NCI-H345 treated with DMSO at 0.1 percent for 48 hours (cell line): ENCODE measurements around the gene SPPL3.
"Not testable (repeated sequence)": the region's sequence is repeated elsewhere in the genome, so short reads cannot be mapped to it uniquely, and the experiment has no call there.

Experiments used
- DNase-seq: peaks from one replicate; lab custom pipeline; 2025; ENCODE audit not compliant: unreplicated experiment; lab: John Stamatoyannopoulos, UW

The SPPL3 gene

DNA sequence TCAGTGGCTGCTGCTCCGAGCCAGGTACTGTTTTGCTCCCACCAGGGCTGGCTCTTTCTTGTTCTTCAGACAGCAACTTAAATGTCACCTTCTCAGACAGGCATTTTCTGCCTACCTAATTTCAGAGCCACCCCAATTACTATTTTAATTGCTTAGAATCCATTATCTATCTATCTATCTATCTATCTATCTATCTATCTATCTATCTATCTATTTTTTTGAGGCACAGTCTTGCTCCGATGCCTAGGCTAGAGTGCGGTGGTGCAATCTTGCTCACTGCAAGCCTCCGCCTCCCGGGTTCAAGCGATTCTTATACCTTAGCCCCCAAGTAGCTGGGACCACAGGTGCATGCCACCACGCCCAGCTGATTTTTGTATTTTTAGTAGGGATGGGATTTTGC is 58.5 kb downstream of the SPPL3 start:
- DNase-seq: no peak

DNA sequence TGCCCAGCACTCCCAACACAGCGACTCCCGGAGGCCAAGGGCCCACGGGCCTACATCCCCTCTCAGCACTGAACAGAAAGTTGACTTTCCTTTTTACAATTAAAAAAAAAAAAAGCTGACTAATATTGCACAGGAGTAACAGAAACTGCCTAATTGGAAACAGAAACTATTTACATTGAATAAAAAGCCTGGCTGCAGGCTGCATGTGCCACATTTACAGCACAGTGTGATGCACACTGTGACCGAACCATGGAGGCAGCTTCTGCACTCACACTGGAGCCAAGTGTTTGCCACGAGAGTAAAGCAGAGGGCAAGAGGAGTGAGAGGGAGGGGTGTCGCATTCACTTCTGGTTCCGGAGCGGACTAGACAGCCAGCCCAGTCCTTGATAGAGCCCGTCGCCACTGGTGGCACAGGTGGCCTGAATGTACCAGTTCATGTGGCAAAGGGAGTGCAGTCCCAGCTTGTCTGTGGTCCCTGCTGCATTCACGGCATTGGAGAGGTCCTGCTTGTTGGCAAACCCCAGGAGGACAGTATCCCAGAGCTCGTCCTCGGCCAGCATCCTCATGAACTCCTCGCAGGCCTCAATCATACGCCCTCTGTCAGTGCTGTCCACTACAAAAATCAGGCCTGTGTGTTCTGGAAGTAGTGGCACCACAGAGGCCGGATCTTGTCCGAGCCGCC is 59.2 kb downstream of the SPPL3 start:
- DNase-seq: no peak

DNA sequence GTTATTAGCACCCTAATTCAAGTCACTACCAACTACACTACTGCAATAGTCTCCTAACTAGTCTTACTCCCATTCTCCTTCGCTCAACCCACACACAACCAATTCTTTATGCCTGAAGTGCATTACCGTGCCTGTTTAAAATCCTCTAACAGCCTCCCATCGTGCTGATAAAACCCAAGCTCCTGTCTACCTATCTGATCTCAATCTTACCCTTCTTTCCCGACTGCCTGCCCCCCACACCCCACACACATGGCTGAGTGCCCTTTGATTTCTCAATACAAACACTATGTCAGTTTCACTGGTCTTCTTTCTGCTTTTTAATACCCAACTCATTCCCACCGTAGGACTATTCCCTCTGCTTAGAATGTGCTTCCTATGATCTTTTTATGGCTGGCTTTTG is 59.9 kb downstream of the SPPL3 start:
- no peak for DNase-seq

GRCh38 chr12:120843472-120843871 is 60.7 kb downstream of the SPPL3 start:
- DNase-seq: no peak

- no peak for DNase-seq
Observed at GRCh38 chr12:120842595-120842994, 61.6 kb downstream of the SPPL3 start.

DNA sequence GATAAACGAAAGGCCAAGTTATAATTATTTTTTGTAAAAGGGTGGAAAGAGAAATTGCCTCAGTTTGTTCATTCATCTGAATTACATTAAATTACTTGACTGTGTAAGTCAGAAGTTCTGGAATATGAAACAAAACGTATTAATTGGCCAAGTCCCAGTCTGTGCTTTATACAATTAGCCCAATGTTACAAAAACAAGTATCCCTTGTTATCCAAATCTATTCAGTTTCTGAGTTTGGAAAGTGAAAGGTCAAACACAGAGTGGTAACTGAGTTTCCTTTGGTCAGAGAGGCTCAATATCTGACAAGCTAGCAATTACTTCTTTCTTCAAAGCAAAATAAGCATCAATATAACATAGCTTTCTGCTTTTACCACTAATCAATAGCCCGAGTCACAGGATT is 62.6 kb downstream of the SPPL3 start:
- no peak for DNase-seq

DNA sequence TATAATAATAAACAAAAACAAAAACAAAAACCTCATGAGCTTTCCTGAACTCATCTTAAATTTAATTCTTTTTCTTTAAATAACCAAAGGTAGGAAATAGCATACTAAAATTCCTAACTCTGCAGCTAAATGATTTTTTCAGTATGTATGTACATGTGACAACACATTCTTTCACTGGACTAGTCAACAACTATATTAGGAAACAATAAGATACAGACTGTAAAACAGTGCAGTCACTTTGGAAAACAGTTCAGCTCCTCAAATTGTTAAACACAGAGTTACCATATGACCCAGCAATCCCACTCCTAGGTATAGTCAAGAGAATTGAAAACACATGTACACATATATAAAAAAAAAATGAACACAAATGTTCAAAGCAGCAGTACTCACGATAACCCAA is 64.7 kb downstream of the SPPL3 start:
- DNase-seq: no peak

DNA sequence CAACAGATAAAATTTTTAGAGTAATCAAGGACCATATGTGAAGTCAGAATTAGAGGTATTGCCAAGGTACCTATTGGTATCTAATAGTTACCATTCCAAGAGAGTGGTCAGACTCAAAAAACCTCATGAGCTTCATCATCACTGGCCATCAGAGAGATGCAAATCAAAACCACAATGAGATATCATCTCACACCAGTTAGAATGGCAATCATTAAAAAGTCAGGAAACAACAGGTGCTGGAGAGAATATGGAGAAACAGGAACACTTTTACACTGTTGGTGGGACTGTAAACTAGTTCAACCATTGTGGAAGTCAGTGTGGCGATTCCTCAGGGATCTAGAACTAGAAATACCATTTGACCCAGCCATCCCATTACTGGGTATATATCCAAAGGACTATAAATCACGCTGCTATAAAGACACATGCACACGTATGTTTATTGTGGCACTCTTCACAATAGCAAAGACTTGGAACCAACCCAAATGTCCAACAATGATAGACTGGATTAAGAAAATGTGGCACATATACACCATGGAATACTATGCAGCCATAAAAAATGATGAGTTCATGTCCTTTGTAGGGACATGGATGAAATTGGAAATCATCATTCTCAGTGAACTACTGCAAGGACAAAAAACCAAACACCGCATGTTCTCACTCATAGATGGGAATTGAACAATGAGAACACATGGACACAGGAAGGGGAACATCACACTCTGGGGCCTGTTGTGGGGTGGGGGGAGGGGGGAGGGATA is 65.4 kb downstream of the SPPL3 start:
- DNase-seq: not testable (repeated sequence)

GRCh38 chr12:120836114-120836684 is 68.0 kb downstream of the SPPL3 start:
- DNase-seq: no peak

GRCh38 chr12:120835657-120836056 is 68.5 kb downstream of the SPPL3 start:
- no peak for DNase-seq

GRCh38 chr12:120835304-120835612 is 68.9 kb downstream of the SPPL3 start:
- no peak for DNase-seq

GRCh38 chr12:120834489-120835303 is 69.5 kb downstream of the SPPL3 start:
- DNase-seq: no peak

GRCh38 chr12:120833849-120834248 is 70.3 kb downstream of the SPPL3 start:
- DNase-seq: no peak

GRCh38 chr12:120832737-120833136 is 71.4 kb downstream of the SPPL3 start:
- no peak for DNase-seq

- DNase-seq: no peak
Observed at GRCh38 chr12:120831648-120832267, 72.4 kb downstream of the SPPL3 start.

- no peak for DNase-seq
Observed at GRCh38 chr12:120830966-120831365, 73.2 kb downstream of the SPPL3 start.

- no peak for DNase-seq
Observed at GRCh38 chr12:120830052-120830940, 73.9 kb downstream of the SPPL3 start.

DNA sequence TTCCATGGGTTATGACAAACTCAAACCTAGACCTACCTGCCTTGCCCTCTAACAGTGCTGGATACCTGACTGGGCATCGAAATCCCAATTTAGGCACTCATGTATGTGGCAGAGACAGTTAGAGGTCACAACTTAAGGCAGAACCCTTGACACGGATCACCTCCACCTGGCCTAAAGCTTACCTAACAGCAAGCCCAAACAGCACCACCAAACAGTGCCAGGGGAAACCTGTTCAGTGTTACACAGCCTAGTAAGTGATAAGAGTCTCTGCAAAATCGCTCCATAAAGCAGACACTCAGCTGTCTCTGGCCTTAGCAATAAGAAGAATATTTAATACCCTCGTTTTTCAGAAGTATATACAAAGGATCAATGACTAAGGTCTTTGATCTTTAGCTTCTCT is 77.8 kb downstream of the SPPL3 start:
- DNase-seq: no peak

GRCh38 chr12:120825337-120825736 is 78.8 kb downstream of the SPPL3 start:
- no peak for DNase-seq

DNA sequence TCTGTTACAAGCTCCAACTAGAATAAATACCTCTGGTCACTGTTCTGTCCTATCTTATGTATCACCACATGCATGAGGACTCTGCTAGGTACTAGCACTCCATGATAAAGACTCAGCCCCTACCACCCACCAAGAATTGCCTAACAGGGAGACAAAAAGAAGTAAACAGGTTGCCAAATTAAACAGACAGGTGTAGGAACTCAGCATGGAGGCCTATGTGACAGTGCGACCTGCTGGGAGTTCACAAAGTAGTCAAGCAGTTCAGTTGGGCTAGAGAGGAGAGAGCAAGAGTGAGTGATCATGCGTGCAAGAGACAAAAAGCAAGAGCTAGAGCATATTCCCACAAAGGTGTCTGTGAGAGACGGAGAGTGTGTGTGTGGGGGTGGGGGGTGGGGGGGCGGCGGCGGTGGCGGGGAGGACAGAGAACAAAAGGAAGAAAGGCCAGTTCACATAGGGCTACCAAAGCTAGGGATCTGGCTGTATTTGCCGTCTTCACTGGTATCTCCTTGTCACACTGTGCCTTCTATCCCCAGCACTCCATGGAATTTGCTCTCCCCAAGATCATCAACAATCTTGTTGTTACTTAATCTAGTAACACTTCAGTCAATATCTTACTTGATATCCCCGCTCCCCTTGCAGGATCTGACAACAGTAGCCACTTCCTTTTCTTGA is 81.2 kb downstream of the SPPL3 start:
- peak; percentile 95 for DNase-seq
